Measurements from ENCODE around the gene AP1G2. TPM values are rescaled to one million over a fixed set of nuclear protein-coding genes. Genes with fewer than 3 reads are reported as not detected.
A peak's percentile ranks its signal among the peaks of the same experiment; 100 is the strongest.
"Not testable (repeated sequence)": the region's sequence is repeated elsewhere in the genome, so short reads cannot be mapped to it uniquely, and the experiment has no call there.

AP1G2 gene
- total RNA-seq, 1 experiment from 2014 or later = 14.9 TPM

GRCh38 chr14:23602181-23603095 lies 34.8 kb upstream of the AP1G2 start:
- in situ Hi-C loops (cut with HindIII; ENCODE audit: low pct_unique_long_range_greater_than_20kb, low sequenced_read_pairs) = no loop called here
- no peak for DNase-seq (ENCODE audit: low read depth, low spot score)

GRCh38 chr14:23601845-23602180 lies 34.2 kb upstream of the AP1G2 start:
- DNase-seq (ENCODE audit: low read depth, low spot score) = no peak
- in situ Hi-C loops (cut with HindIII; ENCODE audit: low pct_unique_long_range_greater_than_20kb, low sequenced_read_pairs) = no loop called here

GRCh38 chr14:23601424-23601823 lies 33.8 kb upstream of the AP1G2 start:
- in situ Hi-C loops (cut with HindIII; ENCODE audit: low pct_unique_long_range_greater_than_20kb, low sequenced_read_pairs) = no loop called here
- DNase-seq (ENCODE audit: low read depth, low spot score) = no peak

GRCh38 chr14:23600806-23601205 lies 33.2 kb upstream of the AP1G2 start:
- in situ Hi-C loops (cut with HindIII; ENCODE audit: low pct_unique_long_range_greater_than_20kb, low sequenced_read_pairs) = no loop called here
- DNase-seq (ENCODE audit: low read depth, low spot score) = no peak

GRCh38 chr14:23600322-23600707 lies 32.7 kb upstream of the AP1G2 start:
- in situ Hi-C loops (cut with HindIII; ENCODE audit: low pct_unique_long_range_greater_than_20kb, low sequenced_read_pairs) = no loop called here
- no peak for DNase-seq (ENCODE audit: low read depth, low spot score)

- in situ Hi-C loops (cut with HindIII; ENCODE audit: low pct_unique_long_range_greater_than_20kb, low sequenced_read_pairs); DNase-seq (ENCODE audit: low read depth, low spot score): not testable (repeated sequence)
Measured at GRCh38 chr14:23594191-23594590, 26.6 kb upstream of the AP1G2 start.

- DNase-seq (ENCODE audit: low read depth, low spot score) = no peak
- in situ Hi-C loops (cut with HindIII; ENCODE audit: low pct_unique_long_range_greater_than_20kb, low sequenced_read_pairs) = no loop called here
Measured at GRCh38 chr14:23590198-23590597, 22.6 kb upstream of the AP1G2 start.

GRCh38 chr14:23589606-23590005 lies 22.0 kb upstream of the AP1G2 start:
- DNase-seq (ENCODE audit: low read depth, low spot score) = no peak
- in situ Hi-C loops (cut with HindIII; ENCODE audit: low pct_unique_long_range_greater_than_20kb, low sequenced_read_pairs) = no loop called here

GRCh38 chr14:23588884-23589598 lies 21.4 kb upstream of the AP1G2 start:
- peak; percentile 91 for DNase-seq (ENCODE audit: low read depth, low spot score)
- in situ Hi-C loops (cut with HindIII; ENCODE audit: low pct_unique_long_range_greater_than_20kb, low sequenced_read_pairs) = no loop called here

- in situ Hi-C loops (cut with HindIII; ENCODE audit: low pct_unique_long_range_greater_than_20kb, low sequenced_read_pairs); DNase-seq (ENCODE audit: low read depth, low spot score): not testable (repeated sequence)
Measured at GRCh38 chr14:23584527-23585203, 17.1 kb upstream of the AP1G2 start.

GRCh38 chr14:23583761-23584526 lies 16.4 kb upstream of the AP1G2 start:
- in situ Hi-C loops (cut with HindIII; ENCODE audit: low pct_unique_long_range_greater_than_20kb, low sequenced_read_pairs); DNase-seq (ENCODE audit: low read depth, low spot score): not testable (repeated sequence)

GRCh38 chr14:23582906-23583760 lies 15.5 kb upstream of the AP1G2 start:
- in situ Hi-C loops (cut with HindIII; ENCODE audit: low pct_unique_long_range_greater_than_20kb, low sequenced_read_pairs) = no loop called here

GRCh38 chr14:23580948-23581281 lies 13.3 kb upstream of the AP1G2 start:
- DNase-seq (ENCODE audit: low read depth, low spot score) = no peak
- in situ Hi-C loops (cut with HindIII; ENCODE audit: low pct_unique_long_range_greater_than_20kb, low sequenced_read_pairs) = no loop called here

More at GRCh38 chr14:23582906-23583760, 15.5 kb upstream of the AP1G2 start:
- no peak for DNase-seq (ENCODE audit: low read depth, low spot score)

GRCh38 chr14:23580152-23580926 lies 12.7 kb upstream of the AP1G2 start:
- in situ Hi-C loops (cut with HindIII; ENCODE audit: low pct_unique_long_range_greater_than_20kb, low sequenced_read_pairs) = no loop called here
- no peak for DNase-seq (ENCODE audit: low read depth, low spot score)

- in situ Hi-C loops (cut with HindIII; ENCODE audit: low pct_unique_long_range_greater_than_20kb, low sequenced_read_pairs) = no loop called here
- no peak for DNase-seq (ENCODE audit: low read depth, low spot score)
Measured at GRCh38 chr14:23579739-23580138, 12.1 kb upstream of the AP1G2 start.

- in situ Hi-C loops (cut with HindIII; ENCODE audit: low pct_unique_long_range_greater_than_20kb, low sequenced_read_pairs) = no loop called here
Measured at GRCh38 chr14:23579311-23579630, 11.7 kb upstream of the AP1G2 start.

More at GRCh38 chr14:23579311-23579630, 11.7 kb upstream of the AP1G2 start:
- no peak for DNase-seq (ENCODE audit: low read depth, low spot score)

Measured in SK-MEL-5 (cell line).